Measurements from ENCODE around the gene SDE2. TPM values are rescaled to one million over a fixed set of nuclear protein-coding genes. Genes with fewer than 3 reads are reported as not detected.

Gene SDE2
- total RNA-seq, 1 donor: 19.9 TPM

DNA sequence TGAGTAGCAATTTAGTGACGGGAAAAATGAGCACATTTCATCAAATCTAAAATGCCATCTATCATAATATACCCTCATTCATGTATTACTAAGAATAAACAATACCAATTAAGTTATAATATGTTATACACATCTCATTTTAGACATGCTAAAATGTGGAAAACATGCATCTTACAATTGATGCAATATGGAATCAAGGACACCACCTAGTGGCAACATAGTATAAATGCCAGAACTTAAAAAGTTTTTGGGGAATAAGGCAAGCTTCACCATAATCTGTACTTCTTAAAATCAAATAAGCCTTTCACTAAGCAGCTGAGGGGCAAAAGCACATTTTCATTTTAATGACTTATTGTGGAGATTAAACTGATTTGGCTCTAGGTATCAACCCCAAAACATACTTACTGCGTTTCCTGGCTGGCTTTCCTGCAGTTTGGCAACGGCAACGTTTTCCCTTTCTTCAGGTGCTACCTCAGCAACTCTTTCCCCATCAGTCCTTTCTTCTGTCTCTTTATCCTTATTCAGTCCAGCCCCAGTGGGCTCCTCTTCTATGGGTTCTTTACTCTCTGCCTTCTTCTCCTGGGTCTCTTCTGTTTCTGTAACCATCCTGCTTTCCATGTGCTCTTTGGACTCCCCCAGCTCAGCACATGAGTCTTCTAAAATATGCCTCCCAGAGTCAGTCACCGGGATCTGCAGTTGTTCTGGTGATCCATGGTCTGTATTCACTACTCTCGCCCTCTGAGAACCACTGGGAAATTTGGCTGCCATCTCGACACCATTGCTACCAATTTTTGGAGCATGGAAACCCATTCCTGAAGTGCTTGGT is 11.4 kb downstream of the SDE2 start:
- Histone ChIP-seq H3K27me3 (ENCODE audit: insufficient read depth, low read length) (no peaks in the 10 kb centered on the region), H2AFZ (ENCODE audit: low read length) (no peak overlapping the region), H3K27ac (ENCODE audit: low read depth, low read length) (no peak overlapping the region), H3K9me3 (ENCODE audit: low read depth, low read length) (no peaks in the 10 kb centered on the region), H3K79me2 (ENCODE audit: insufficient read depth, low read length) (peaks cover 16% of the 10 kb centered on the region), H3K4me2 (ENCODE audit: insufficient read depth, low read length) (no peak overlapping the region), H3K4me1 (ENCODE audit: insufficient read depth, low read length) (no peaks in the 10 kb centered on the region), H3K4me3 (ENCODE audit: insufficient read depth, low read length) (no peak overlapping the region), H3K36me3 (ENCODE audit: insufficient read depth, low read length) (peaks cover 79% of the 10 kb centered on the region), H4K20me1 (ENCODE audit: insufficient read depth, low read length) (peaks cover 13% of the 10 kb centered on the region)
- TF ChIP-seq, protein P1, sequence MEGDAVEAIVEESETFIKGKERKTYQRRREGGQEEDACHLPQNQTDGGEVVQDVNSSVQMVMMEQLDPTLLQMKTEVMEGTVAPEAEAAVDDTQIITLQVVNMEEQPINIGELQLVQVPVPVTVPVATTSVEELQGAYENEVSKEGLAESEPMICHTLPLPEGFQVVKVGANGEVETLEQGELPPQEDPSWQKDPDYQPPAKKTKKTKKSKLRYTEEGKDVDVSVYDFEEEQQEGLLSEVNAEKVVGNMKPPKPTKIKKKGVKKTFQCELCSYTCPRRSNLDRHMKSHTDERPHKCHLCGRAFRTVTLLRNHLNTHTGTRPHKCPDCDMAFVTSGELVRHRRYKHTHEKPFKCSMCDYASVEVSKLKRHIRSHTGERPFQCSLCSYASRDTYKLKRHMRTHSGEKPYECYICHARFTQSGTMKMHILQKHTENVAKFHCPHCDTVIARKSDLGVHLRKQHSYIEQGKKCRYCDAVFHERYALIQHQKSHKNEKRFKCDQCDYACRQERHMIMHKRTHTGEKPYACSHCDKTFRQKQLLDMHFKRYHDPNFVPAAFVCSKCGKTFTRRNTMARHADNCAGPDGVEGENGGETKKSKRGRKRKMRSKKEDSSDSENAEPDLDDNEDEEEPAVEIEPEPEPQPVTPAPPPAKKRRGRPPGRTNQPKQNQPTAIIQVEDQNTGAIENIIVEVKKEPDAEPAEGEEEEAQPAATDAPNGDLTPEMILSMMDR (IDR thresholded peaks at IDR 0.05; ENCODE audit: extremely low read depth, low read depth, low read length): peak; percentile 73
- DNase-seq (ENCODE audit: insufficient read length, low spot score, missing footprints): peak; percentile 84

DNA sequence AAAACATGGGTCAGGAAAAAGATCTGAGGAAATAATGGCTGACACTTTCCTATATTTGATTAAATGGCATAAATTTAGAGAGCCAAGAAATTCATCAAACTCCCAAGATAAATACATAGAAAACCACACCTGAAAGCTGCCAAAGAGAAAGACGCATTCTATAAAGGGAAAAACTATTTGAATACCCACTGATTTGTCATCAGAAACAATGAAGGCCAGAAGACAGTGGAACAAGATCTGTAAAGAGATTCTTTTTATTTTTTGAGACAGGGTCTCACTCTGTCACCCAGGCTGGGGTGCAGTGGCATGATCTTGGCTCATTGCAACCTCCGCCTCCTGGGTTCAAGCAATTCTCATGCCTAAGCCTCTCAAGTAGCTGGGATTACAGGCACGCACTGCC is 17.4 kb downstream of the SDE2 start:
- H3K4me2 ChIP-seq (ENCODE audit: insufficient read depth, low read length): no peak overlapping the region
- H4K20me1 ChIP-seq (ENCODE audit: insufficient read depth, low read length): peaks cover 2% of the 10 kb centered on the region
- no peak for DNase-seq (ENCODE audit: insufficient read length, low spot score, missing footprints)
- H3K36me3 ChIP-seq (ENCODE audit: insufficient read depth, low read length): peaks cover 67% of the 10 kb centered on the region
- H3K27me3 ChIP-seq (ENCODE audit: insufficient read depth, low read length): no peaks in the 10 kb centered on the region
- no peaks in the 10 kb centered on the region for H3K4me1 ChIP-seq (ENCODE audit: insufficient read depth, low read length)
- TF ChIP-seq, protein P1 (IDR thresholded peaks at IDR 0.05; ENCODE audit: extremely low read depth, low read depth, low read length): no peak
- no peak overlapping the region for H3K4me3 ChIP-seq (ENCODE audit: insufficient read depth, low read length)
- H3K27ac ChIP-seq (ENCODE audit: low read depth, low read length): no peak overlapping the region
- H2AFZ ChIP-seq (ENCODE audit: low read length): no peak overlapping the region
- H3K79me2 ChIP-seq (ENCODE audit: insufficient read depth, low read length): peaks cover 9% of the 10 kb centered on the region
- H3K9me3 ChIP-seq (ENCODE audit: low read depth, low read length): no peaks in the 10 kb centered on the region

DNA sequence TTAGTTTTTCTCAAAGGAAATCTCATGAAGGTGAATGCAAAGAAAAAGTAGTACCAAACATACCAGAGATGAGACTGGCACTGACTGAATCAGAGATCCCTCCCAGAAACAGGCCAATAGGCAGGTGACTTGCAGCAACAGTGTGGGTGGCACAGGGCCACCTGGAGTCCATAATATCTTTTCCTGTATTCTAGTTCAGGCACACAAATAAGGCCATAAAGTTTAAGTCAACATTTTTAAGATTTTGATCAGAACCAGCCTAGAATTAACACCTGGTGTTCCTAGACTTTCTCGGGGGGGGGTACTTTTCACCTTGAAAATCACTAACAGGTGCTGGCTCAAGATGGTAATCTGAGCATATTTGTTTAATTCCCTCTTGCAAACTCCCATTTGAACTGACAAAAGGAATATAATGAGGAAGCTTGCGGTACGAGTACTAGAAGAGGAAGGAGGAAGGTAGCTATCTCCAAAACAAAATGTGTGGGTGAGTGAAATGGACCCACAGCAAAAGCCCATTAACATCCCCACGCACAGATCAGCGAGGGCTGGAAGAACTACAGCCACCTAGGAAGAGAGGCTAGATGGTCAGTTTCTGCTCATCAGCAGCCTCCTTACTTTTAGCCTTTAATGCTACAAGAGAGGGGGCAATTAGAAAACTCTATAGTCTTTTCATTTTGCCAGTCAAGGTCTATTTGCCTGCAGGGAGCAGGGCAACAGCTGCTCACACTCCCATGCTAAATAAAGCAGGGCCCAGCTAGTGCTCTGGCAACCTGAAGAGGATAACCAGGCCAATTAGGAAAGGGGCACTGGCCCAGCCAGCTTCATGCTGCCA is 18.9 kb downstream of the SDE2 start:
- Histone ChIP-seq H3K27me3 (ENCODE audit: insufficient read depth, low read length) (no peaks in the 10 kb centered on the region), H2AFZ (ENCODE audit: low read length) (no peak overlapping the region), H3K79me2 (ENCODE audit: insufficient read depth, low read length) (peaks cover 2% of the 10 kb centered on the region), H3K4me2 (ENCODE audit: insufficient read depth, low read length) (no peak overlapping the region), H3K36me3 (ENCODE audit: insufficient read depth, low read length) (peaks cover 52% of the 10 kb centered on the region), H3K27ac (ENCODE audit: low read depth, low read length) (no peak overlapping the region), H3K9me3 (ENCODE audit: low read depth, low read length) (no peaks in the 10 kb centered on the region), H4K20me1 (ENCODE audit: insufficient read depth, low read length) (peaks cover 2% of the 10 kb centered on the region), H3K4me3 (ENCODE audit: insufficient read depth, low read length) (no peak overlapping the region), H3K4me1 (ENCODE audit: insufficient read depth, low read length) (no peaks in the 10 kb centered on the region)
- DNase-seq (ENCODE audit: insufficient read length, low spot score, missing footprints): peak; percentile 25
- TF ChIP-seq, protein P1 (IDR thresholded peaks at IDR 0.05; ENCODE audit: extremely low read depth, low read depth, low read length): no peak

DNA sequence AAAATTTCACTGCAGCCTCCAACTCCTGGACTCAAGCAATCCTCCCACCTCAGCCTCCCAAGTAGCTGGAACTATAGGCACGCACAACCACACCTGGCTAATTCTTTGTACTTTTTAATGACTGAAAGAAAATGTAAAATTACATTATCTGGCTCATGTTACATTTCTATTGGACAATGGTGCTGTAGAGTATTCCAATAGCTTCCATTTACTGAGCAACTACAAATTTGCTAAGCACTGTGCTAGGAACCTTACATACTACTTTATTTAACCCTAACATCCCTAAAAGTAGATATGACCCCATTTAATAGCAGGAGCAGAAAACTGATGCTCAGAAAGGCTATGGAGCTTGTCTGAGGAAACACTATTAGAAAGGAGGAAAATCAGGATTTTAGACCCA is 19.7 kb downstream of the SDE2 start:
- no peaks in the 10 kb centered on the region for H3K4me1 ChIP-seq (ENCODE audit: insufficient read depth, low read length)
- no peaks in the 10 kb centered on the region for H3K27me3 ChIP-seq (ENCODE audit: insufficient read depth, low read length)
- no peak for DNase-seq (ENCODE audit: insufficient read length, low spot score, missing footprints)
- TF ChIP-seq, protein P1 (IDR thresholded peaks at IDR 0.05; ENCODE audit: extremely low read depth, low read depth, low read length): no peak
- peaks cover 2% of the 10 kb centered on the region for H3K79me2 ChIP-seq (ENCODE audit: insufficient read depth, low read length)
- H3K9me3 ChIP-seq (ENCODE audit: low read depth, low read length): no peaks in the 10 kb centered on the region
- no peak overlapping the region for H2AFZ ChIP-seq (ENCODE audit: low read length)
- no peak overlapping the region for H3K27ac ChIP-seq (ENCODE audit: low read depth, low read length)
- H3K4me2 ChIP-seq (ENCODE audit: insufficient read depth, low read length): no peak overlapping the region
- peaks cover 47% of the 10 kb centered on the region for H3K36me3 ChIP-seq (ENCODE audit: insufficient read depth, low read length)
- peaks cover 2% of the 10 kb centered on the region for H4K20me1 ChIP-seq (ENCODE audit: insufficient read depth, low read length)
- no peak overlapping the region for H3K4me3 ChIP-seq (ENCODE audit: insufficient read depth, low read length)
